GM19099 (cell line): ENCODE measurements around the gene CA4.

Experiments used
- POLR2A ChIP-seq: IDR thresholded peaks from 3 replicates; pipeline ENCODE4 v1.6.1; 2011; ENCODE audit warnings: low read depth; ENCODE audit not compliant: insufficient read length; ENCODE audit errors: extremely low read depth

CA4 gene

GRCh38 chr17:60154616-60155426 is 5.0 kb downstream of the CA4 start:
- TF ChIP-seq POLR2A: no peak

GRCh38 chr17:60155427-60155814 is 5.6 kb downstream of the CA4 start:
- TF ChIP-seq POLR2A: no peak

GRCh38 chr17:60155815-60156214 is 6.0 kb downstream of the CA4 start:
- no peak for TF ChIP-seq POLR2A

- no peak for TF ChIP-seq POLR2A
Observed at GRCh38 chr17:60156746-60157145, 7.0 kb downstream of the CA4 start.

GRCh38 chr17:60157487-60158040 is 7.8 kb downstream of the CA4 start:
- no peak for TF ChIP-seq POLR2A

- TF ChIP-seq POLR2A: no peak
Observed at GRCh38 chr17:60158751-60159478, 9.1 kb downstream of the CA4 start.

- TF ChIP-seq POLR2A: no peak
Observed at GRCh38 chr17:60159479-60159866, 9.7 kb downstream of the CA4 start.

GRCh38 chr17:60160829-60161501 is 11.2 kb downstream of the CA4 start:
- no peak for TF ChIP-seq POLR2A

GRCh38 chr17:60161598-60162330 is 12.0 kb downstream of the CA4 start:
- TF ChIP-seq POLR2A: no peak

GRCh38 chr17:60163108-60163784 is 13.5 kb downstream of the CA4 start:
- no peak for TF ChIP-seq POLR2A

- no peak for TF ChIP-seq POLR2A
Observed at GRCh38 chr17:60164164-60164563, 14.4 kb downstream of the CA4 start.

- TF ChIP-seq POLR2A: no peak
Observed at GRCh38 chr17:60164697-60165096, 14.9 kb downstream of the CA4 start.

- TF ChIP-seq POLR2A: no peak
Observed at GRCh38 chr17:60165223-60165622, 15.4 kb downstream of the CA4 start.

GRCh38 chr17:60165971-60166370 is 16.2 kb downstream of the CA4 start:
- TF ChIP-seq POLR2A: no peak
